HG03565 (cell line): ENCODE results near the gene LAMB1.

ENCODE experiments used
- ATAC-seq: cut with Tn5 transposase; IDR thresholded peaks from one replicate; pipeline ENCODE4 v1.9.1; 2021; ENCODE audit warnings: mild to moderate bottlenecking, moderate library complexity; ENCODE audit not compliant: unreplicated experiment

Gene LAMB1

DNA sequence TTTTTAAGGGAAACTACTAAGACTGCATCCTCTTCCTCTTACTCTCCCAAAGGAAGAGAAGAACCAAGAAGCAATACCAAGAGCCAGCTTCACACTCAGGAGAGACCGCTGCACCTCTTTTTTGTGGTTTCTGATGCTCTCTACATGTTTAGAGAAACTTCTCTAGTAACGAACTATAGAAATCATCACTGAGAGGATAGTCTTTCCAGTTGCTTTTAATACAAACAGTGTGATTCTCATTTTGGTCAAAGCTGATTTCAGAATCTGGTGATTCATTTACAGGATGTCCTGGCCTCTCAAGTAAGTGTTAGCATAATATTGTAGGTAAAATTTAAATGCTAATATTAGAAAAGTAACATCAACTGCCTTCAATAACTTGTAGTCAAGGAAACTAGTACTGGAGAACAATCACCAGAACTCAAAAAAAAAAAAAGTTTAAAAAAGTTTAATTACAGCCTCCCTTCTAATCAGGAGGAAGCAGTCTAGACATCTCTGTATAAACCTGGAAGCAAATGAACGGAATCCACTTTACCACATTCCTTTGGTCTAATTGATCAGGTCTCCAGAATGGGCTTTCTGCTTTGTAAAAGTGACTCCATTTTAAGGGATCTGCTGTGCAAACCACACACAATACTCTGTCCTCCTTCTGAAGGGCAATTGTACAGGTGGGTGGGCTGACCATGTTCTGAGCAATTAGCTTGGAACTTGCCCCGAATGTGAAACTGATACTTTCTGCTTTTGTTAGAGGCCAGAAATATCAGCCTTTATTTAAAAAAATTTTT lies 3.0 kb downstream of the LAMB1 start:
- ATAC-seq, result no peak

DNA sequence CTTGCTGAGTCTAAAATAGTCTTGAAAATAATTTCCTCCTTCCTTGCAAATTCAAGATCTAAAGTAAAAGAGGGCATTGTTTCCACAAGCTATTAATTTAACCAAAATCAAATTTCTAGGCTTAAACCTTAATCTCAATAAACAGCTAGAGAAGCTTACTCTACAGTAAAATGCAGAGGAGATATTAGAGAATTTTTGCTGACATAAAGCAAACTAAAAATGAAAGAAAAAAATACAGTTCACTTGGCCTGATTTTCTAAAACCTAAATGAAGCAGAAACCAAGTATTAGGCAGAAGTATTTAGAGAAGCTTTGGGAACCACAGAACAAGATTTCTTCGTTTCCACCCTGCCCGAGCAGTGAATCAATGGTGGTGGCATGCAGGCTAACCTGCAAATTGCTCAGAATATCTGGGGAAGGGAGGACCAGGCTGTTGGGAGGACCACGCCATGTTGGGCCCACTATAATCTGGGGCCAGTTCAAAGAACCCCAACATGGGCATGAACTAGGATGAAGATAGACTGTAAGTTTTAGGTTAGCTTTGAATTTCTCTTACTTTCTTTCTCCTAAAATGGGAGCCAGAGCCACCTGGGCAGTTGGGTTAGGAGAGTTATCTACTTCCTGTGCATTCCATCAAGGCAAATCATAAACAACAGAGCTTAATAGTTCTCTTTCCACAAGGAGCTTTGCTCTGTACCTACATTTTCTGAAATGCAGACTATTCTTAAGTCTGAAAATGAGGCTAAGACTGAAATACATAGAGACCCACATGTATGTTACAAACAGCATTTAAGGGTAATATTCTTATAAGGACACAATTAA lies 4.1 kb downstream of the LAMB1 start:
- no peak for ATAC-seq

DNA sequence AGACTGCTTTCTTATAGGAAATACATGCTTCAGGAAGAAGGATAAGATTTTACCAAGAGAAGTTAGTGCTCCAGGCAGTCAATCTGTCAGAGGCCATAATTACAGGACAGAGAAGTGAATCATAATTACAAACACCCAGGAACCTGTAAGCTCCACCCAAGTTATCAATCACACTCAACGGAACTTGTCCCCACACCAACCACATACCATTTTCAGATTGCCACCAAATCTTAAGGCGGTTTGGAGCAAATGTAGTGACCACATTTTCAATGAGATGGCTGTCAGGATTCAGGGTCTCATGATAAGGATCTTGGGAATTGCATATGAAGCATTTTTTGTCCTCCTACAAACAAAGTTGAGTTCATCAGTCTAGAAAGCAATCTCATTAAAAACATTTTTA lies 4.8 kb downstream of the LAMB1 start:
- no peak for ATAC-seq

DNA sequence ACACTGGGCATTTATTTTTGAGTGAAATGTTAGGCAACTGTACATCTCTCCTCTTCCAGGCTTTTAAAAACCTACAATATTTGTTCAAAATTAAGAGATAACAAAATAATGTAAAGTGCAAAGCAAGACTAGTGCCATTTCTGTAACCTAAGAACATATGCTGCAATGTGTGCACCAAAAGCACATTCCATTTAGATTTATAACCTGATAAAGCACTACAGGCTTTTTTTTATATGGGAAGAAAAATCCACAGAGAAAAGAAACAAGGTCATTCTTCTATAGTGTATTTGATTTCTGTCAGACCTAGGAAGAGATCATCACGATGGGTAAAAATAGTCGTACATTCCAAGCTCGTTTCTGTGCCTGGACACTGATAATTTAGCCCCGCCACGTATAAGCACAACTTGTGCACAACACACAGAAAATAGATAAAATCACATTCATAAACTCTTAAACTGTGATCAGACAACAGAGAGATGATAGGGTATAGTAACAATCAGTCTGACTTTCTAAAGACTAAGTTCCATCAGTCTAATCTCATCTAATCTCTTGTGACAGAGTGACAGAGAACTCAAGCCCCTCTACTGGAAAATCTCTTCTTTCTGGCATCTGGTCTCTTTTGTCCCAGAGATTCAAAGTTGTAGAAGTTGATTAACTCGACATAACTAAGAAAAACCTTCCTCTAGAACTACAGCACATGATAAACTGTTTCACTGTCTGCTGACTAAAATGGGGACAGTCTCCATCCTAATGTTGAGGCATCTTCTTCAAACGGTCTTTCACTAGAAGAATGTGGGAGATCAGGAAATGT lies 6.7 kb downstream of the LAMB1 start:
- no peak for ATAC-seq

DNA sequence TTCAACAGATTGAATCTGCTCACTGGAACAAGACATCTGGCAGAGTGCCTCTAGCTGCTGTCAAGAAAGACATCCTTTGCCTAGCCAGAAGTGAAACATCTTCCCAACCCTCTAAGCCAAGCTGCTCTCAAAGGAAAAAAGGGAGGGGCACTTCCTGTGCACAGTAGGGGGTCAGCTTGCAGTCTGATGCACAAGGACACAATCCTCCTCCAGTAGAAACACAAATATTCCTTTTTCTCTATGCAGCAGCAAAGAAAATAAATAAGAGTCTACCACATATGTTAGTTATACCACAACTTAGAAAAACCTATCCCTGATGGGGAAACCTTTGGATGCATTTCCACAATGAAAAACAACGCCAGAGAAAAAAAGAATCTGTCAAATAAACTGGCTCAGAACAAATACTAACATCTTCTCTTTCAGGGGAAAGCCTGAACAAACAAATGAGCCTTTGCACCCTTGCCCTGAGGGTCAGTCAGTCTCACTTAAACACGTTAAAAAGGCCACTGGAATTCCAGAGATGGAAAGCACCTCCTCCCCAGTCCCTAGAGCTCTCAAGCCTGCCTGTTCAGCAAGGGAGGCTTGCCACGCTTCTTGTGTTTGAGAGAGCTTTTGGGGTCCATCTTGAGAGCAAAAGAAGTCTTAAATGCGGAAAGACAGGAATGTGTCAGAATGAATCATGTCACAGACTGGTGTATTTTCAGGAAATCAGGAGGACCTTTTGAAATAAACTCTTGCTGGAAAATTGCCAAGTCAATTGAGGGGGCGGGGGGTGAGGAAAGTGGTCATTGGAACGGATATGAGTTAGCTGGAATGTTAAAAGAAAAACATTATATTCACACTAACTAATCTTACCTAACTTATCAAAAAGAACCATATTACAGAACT lies 7.5 kb downstream of the LAMB1 start:
- ATAC-seq, result no peak

DNA sequence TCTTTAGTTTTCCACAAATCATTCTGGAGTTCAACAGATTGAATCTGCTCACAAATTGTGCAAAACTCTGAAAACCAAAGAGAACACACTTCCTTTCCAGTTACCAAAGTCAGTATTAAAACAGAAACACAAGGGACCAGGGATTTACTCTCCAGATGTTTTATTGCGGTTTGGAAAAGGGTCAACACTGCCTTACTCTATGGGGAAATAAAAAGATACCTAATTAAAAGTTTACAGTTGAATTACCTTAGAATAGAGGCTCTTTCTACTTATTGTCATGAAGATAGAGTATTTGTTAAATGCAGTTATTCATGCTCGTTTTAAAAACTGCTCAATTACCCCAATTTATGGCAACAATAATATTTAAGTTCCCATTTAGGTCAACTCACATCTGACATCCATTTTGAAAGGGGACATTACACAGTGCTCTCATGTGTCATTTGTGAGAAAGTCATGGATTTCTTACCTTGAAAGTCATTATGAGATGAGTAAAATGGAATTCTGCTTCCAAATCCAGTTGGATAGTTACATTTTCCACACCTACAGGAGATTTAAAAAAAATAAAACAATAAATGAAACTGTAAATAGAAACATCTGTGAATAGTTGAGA lies 8.4 kb downstream of the LAMB1 start:
- no peak for ATAC-seq

DNA sequence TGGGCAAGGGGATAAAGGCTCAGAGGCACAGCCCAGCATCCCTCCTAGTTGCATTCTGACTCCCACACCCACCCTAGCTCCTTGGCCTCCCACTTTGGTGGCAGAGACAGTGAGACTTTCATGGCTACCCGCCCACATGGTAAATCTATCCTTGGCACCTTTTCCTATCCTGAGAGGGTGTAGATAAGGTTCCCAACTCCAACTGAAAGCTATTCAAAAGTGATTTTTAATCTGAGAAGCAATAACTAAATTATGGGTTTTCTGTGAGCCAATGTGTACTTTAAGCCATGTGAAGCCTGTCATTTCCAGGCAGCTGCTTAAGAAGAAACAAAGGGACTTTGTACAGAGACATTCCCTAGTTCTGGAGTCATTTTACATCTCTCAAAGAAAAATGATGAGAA lies 9.1 kb downstream of the LAMB1 start:
- no peak for ATAC-seq

DNA sequence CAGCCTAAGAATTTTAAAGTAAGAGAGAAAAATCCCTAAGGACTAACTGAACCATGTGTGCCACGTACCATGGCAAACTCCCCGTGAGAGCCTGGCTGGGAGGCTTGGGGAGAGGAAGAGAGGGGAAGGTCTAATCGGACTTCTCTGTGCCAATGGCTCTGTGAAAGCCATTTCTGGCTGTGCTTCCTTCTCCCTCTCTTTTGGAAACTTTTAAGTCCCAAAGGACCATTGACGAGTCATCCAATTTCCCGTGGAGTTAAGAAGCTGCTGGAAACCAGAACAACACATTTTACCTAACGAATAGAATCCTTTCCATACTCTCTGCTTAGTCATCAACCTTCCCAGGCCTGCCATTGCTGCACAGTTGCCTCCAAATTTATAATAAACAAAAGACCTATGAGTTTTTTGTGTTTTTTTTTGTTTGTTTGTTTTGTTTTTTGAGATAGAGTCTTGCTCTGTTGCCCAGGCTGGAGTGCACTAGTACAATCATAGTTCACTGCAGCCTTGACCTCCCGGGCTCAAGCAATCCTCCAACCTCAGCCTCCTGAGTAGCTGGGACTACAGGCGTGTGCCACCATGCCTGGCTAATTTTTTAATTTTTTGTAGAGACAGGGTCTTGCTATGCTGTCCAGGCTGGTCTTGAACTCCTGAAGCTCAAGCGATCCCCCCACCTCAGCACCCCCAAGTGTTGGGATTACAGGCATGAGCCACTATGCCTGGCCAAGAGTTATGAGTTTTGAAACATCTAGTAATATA lies 13.2 kb downstream of the LAMB1 start:
- ATAC-seq, result no peak

DNA sequence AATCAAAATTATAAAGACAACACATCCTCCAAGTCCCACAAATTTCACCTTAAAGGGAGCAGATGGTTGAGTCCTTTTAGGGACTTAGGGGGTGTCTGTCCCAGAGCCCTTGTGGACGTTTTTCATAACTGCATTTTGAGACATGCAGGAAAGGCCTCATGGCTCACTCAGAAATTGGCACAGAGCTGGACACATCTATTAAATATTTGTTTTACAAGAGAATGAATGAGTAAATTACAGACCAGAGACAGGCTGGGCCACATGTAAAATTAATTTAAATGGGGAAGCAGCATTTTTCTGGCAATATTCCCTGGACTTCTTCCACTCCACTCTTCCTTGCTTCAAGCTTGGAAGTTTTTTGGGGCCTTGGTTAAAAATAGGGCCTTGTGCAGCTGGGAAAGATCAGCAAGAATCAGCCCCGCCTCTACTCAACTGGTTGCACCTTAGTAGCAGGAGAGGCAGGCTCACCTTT lies 20.0 kb downstream of the LAMB1 start:
- no peak for ATAC-seq

DNA sequence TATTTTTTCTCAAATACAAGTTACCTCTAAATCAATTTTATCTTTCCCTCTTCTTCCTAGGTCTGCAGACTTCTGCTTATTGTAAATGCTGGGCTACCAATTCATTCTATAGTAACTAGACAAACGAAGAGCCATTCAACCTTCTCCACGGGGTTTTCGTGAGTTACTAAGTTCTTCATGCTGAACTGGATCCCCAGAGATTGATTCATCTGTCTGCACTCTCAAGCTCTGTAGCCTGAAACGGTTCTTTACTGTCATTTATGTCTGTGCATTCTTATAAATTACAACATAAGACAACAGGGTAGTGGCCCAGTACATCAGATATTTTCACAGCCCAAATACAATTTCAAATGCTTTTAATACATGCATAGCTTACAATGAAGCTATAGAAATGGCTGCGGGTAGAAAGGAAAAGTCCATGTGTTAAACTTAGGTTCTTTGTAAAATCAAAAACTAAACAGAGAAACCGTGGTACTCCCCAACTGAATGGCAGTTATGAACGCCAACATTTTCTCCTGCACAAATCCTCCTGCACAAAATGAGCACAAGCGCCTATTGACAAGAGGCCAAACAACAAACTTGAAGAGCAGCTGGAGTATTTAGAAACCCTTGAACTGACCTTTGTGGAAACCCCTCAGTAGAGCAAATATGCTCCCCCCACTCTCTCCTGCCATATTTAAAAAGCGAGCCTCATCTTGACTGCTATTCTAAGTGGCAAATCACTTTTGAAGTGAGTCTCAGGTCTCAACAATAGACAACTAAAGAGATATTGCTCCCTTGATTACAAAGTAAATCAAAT lies 20.7 kb downstream of the LAMB1 start:
- ATAC-seq, result no peak

DNA sequence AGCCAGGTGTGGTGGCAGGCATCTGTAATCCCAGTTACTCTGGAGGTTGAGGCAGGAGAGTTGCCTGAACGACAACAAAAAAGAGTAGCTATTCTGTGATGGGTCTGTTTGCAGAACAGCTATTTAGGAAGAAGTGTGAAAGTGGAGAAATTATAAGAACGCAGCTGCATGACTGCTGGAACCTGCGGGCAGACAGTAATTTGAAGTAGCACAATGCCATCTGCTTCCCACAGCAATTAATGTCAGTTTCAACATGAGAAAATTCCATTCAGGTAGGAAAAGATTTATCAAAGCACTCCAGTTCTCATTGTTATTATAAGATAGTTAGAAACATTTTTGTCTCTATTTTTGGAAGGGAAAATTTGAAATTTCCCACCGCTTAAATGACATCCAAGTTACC lies 21.5 kb downstream of the LAMB1 start:
- no peak for ATAC-seq

DNA sequence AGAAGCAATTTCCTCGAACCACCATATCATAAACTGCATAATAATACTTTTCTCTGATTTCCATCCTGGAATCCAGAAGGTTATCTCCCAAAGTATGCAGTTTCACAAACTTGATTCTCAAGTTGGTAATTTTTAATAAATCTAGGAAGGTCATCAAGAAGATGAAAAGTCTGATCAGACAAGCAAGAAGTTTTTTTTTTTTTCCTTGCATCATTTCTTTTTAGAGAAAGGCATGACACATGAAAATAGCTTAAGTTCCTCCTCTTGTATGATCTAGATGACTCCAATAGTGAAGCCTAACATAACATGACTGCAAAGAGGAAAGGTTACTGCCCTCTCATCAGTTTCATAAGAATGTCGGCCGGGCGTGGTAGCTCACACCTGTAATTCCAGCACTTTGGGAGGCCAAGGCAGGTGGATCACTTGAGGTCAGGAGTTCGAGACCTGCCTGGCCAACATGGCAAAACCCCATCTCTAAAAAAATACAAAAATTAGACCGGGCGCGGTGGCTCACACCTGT lies 22.2 kb downstream of the LAMB1 start:
- no peak for ATAC-seq

DNA sequence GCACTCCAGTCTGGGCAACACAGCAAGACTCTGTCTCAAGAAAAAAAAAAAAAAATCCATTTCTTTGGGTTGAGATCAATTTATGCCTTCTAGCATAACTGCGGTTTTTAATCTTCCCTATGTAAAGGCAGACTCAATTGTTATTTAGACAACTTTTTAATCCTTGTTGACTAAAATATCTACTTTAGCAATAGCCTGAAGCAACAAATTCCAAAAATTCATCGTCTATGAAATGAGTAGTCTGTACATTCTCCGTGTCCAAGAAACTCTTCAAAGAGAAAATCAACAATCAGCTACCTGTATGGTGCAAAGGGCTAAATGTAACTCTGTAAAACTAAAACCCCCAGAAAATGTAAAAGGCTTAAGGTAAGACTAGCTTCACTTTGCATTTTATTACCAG lies 22.8 kb downstream of the LAMB1 start:
- no peak for ATAC-seq

DNA sequence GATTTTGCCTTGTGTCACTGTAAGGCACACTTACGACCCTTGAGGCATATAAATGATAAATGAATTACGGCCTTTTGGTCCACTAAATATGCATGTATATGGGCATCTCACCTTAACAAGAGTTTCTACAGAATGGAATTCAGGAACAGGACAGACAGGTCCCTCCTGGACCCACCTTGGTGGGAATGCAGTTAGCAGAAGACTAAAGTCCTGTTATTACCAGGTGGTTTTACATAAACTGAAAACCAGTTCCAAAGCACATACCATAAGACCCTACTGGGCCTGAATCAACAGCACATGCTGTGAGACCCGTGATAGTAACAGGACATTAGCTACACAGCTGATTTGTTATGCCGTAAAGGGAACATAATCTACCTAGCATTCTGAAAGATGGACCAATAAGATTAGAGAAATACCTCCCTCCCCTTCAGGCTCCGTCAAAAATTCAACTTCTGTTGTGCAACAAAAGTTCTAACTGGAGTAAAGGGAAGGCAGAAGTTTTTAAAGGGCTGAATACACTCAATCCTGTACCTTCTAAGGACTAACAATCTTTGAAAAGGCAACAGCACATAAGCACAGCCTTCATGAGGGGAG lies 24.0 kb downstream of the LAMB1 start:
- ATAC-seq, result no peak

DNA sequence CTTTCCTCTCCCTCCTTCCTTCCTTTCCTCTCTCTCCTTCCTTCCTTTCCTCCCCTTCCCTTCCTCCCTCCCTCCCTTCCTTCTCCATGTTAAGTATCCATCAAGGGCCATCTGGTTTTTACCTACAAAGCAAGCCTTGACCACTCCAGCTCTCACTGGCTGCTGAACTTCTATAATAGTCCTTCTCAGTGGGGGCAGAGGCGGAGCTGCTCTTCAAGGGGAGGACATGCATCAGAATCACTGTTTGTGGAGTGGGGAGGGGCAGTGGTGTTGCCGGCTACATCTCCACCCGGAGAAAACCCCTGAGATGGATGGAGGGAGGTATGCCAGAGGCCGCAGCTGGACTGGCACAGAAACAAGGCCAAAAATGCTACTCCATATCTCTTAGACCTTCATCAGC lies 25.9 kb downstream of the LAMB1 start:
- no peak for ATAC-seq

DNA sequence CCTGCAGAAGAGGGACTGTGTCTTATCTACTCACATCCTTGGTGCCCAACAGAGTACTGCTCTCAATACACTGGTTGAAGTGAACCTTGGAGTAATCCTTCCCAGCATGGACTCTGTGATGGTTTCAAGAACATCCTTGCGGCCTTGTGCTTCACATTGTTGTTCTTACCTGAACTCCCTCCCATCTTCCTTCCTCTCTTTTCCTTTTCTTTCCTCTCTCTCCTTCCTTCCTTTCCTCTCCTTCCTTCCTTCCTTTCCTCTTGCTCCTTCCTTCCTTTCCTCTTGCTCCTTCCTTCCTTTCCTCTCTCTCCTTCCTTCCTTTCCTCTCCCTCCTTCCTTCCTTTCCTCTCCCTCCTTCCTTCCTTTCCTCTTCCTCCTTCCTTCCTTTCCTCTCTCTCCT lies 26.3 kb downstream of the LAMB1 start:
- no peak for ATAC-seq

DNA sequence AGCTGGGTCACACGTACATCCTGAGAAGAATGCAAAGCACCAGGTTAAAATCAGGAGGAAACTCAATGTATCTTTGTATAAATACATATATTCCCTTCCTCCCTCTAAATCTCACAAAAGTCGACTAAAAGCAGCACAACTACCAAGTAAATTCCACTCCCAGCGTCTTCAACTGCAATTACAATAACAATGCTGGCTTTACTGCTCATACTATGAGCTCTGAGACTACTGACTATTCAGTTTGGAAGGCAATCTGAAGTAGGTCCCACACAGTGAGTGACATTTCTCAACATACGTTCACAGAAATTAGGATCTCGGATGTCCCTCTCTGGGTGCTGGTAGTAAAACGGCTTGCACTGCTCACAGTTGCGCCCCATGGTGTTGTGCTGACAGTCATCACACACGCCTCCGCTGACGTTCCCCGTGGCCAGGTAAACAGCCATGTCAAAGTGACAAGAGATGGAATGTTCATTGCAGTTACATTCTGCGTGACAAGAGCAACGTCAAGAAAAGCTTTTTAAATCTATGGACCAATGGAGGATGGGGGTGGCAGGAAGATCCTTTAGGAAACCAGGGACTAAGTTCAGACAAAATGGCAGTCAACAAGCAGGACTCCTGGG lies 27.5 kb downstream of the LAMB1 start:
- ATAC-seq, result no peak
